Peyer's patch (tissue), 4 donors: Measurements from ENCODE around the gene EYS.

ENCODE experiments used
- POLR2A ChIP-seq, 2 donors: fragments of 450-650 bp; IDR thresholded peaks; one replicate each; pipeline ENCODE4 v1.5.1; 2017; ENCODE audit warnings: antibody characterized with exemption in 2 of 2, mild to moderate bottlenecking in 2 of 2, moderate library complexity in 2 of 2
- TF ChIP-seq, protein P1 (sequence below), 6 experiments: fragments of 450-650 bp in 4 of 6; fragments of 200-600 bp in 2 of 6; sonication (generic) in 1 of 6; IDR thresholded peaks; one replicate each; pipeline ENCODE4 v1.5.1; 2017 to 2019; ENCODE audit warnings: antibody characterized with exemption in 6 of 6, mild to moderate bottlenecking in 3 of 6, moderate library complexity in 1 of 6

DNA sequence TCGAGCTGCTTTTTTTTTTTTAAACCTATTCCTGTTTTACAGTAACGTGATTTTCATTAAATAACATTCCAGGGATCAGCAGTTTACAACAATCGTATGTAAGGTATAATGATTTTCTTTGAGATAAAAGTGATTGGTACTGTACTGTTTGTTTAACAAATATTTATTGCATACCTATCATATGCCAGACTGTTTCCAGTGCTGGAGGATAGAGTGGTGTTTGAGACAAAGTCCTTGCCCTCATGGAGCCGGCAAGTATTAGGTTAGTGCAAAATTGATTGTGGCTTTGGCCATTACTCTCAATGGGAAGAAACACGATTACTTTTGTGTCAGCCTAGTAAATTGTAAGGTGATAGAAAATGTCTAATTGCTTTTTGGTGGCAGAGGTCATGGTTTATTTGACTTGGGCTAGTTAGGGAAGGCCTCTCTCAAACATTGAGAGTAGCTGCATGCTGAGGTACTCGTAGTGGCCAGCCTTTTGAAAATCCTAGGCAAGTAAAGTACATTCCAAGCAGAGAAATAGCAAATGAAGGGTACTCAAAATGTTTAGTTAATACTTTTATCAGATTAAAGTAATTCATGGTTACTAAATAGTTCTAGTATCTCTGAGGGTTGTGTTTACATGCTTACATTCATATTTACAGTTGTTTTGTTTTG is 2035.8 kb downstream of the EYS start:
- no peak for TF ChIP-seq POLR2A (IDR thresholded peaks at IDR 0.05)
- TF ChIP-seq, protein P1, sequence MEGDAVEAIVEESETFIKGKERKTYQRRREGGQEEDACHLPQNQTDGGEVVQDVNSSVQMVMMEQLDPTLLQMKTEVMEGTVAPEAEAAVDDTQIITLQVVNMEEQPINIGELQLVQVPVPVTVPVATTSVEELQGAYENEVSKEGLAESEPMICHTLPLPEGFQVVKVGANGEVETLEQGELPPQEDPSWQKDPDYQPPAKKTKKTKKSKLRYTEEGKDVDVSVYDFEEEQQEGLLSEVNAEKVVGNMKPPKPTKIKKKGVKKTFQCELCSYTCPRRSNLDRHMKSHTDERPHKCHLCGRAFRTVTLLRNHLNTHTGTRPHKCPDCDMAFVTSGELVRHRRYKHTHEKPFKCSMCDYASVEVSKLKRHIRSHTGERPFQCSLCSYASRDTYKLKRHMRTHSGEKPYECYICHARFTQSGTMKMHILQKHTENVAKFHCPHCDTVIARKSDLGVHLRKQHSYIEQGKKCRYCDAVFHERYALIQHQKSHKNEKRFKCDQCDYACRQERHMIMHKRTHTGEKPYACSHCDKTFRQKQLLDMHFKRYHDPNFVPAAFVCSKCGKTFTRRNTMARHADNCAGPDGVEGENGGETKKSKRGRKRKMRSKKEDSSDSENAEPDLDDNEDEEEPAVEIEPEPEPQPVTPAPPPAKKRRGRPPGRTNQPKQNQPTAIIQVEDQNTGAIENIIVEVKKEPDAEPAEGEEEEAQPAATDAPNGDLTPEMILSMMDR (IDR thresholded peaks at IDR 0.05) = no peak
